Transverse colon (tissue), 3 donors: ENCODE data around the gene ARF4.

Experiments used
- CTCF ChIP-seq, 5 experiments: fragments of 200-600 bp in 3 of 5; fragments of 450-650 bp in 2 of 5; sonication (generic) in 3 of 5; IDR thresholded peaks; 1 replicate in 2 of 5; 2 replicates in 3 of 5; pipeline ENCODE4 v1.5.1; 2016 to 2017; ENCODE audit warnings: antibody characterized with exemption in 5 of 5, inconsistent platforms in 3 of 5, mild to moderate bottlenecking in 2 of 5, moderate library complexity in 1 of 5
- POLR2A ChIP-seq: fragments of 450-650 bp; IDR thresholded peaks from one replicate; pipeline ENCODE4 v1.6.1; 2016; ENCODE audit warnings: antibody characterized with exemption, mild to moderate bottlenecking, moderate library complexity

GRCh38 chr3:57545636-57546268, 51.4 kb downstream of the ARF4 start:
- TF ChIP-seq CTCF (IDR thresholded peaks at IDR 0.05) = no peak
- TF ChIP-seq POLR2A = no peak
